KMS-11 (cell line): Measurements from ENCODE around the gene CILP2.

Experiments used
- H2AFZ ChIP-seq: fragments of 200-600 bp; sonication (generic); 2 replicates; pipeline ENCODE4 v1.6.1; 2016; ENCODE audit warnings: antibody characterized with exemption, mixed run types, low read depth
- H3K27ac ChIP-seq: fragments of 200-600 bp; sonication (generic); 2 replicates; pipeline ENCODE4 v1.6.1; 2016; ENCODE audit warnings: mild to moderate bottlenecking, mixed run types
- H3K27me3 ChIP-seq: fragments of 200-600 bp; sonication (generic); 2 replicates; pipeline ENCODE4 v1.6.1; 2017; ENCODE audit warnings: mild to moderate bottlenecking, low read depth, mixed run types, moderate library complexity; ENCODE audit not compliant: insufficient read depth
- H3K36me3 ChIP-seq: fragments of 200-600 bp; sonication (generic); 2 replicates; pipeline ENCODE4 v1.6.1; 2017; ENCODE audit warnings: mild to moderate bottlenecking, mixed run types; ENCODE audit not compliant: insufficient read depth
- H3K4me1 ChIP-seq: fragments of 200-600 bp; sonication (generic); 2 replicates; pipeline ENCODE4 v1.6.1; 2016; ENCODE audit warnings: mild to moderate bottlenecking, low read depth, mixed run types; ENCODE audit not compliant: poor library complexity, severe bottlenecking
- H3K4me2 ChIP-seq: fragments of 200-600 bp; sonication (generic); 2 replicates; pipeline ENCODE4 v1.7.0; 2016; ENCODE audit warnings: mild to moderate bottlenecking, mixed run types
- H3K4me3 ChIP-seq: fragments of 200-600 bp; sonication (generic); IDR thresholded peaks from 2 replicates; pipeline ENCODE4 v1.6.1; 2017; ENCODE audit warnings: low read depth, low read length, mixed read lengths; ENCODE audit not compliant: insufficient read depth
- H3K79me2 ChIP-seq: fragments of 200-600 bp; sonication (generic); 2 replicates; pipeline ENCODE4 v1.6.1; 2016; ENCODE audit warnings: low read depth, mixed run types; ENCODE audit not compliant: insufficient read depth
- H3K9ac ChIP-seq: fragments of 200-600 bp; sonication (generic); 2 replicates; pipeline ENCODE4 v1.6.1; 2016; ENCODE audit warnings: mild to moderate bottlenecking, mixed run types
- H4K20me1 ChIP-seq: fragments of 200-600 bp; sonication (generic); 2 replicates; pipeline ENCODE4 v1.6.1; 2016; ENCODE audit warnings: mild to moderate bottlenecking, mixed run types; ENCODE audit not compliant: insufficient read depth
- CTCF ChIP-seq: fragments of 200-600 bp; sonication (generic); conservative IDR thresholded peaks from 2 replicates; pipeline ENCODE4 v1.6.1; 2017; ENCODE audit warnings: low read depth, mild to moderate bottlenecking, antibody characterized with exemption, low read length, moderate library complexity, mixed read lengths

The CILP2 gene

GRCh38 chr19:19579533-19580361 is 41.7 kb downstream of the CILP2 start:
- Histone ChIP-seq H4K20me1 (no peaks in the 10 kb centered on the region), H3K4me1 (no peaks in the 10 kb centered on the region), H3K36me3 (no peaks in the 10 kb centered on the region), H3K27me3 (no peaks in the 10 kb centered on the region), H3K9ac (no peak overlapping the region), H3K4me3 (no peak overlapping the region), H3K4me2 (no peak overlapping the region), H3K27ac (no peak overlapping the region), H2AFZ (no peak overlapping the region), H3K79me2 (no peaks in the 10 kb centered on the region)
- no peak for TF ChIP-seq CTCF

GRCh38 chr19:19580418-19580817 is 42.4 kb downstream of the CILP2 start:
- H3K4me2 ChIP-seq = no peak overlapping the region
- H4K20me1 ChIP-seq = no peaks in the 10 kb centered on the region
- no peaks in the 10 kb centered on the region for H3K4me1 ChIP-seq
- no peak for TF ChIP-seq CTCF
- H3K27me3 ChIP-seq = no peaks in the 10 kb centered on the region
- no peak overlapping the region for H3K4me3 ChIP-seq
- H3K36me3 ChIP-seq = no peaks in the 10 kb centered on the region
- no peak overlapping the region for H3K27ac ChIP-seq
- no peak overlapping the region for H2AFZ ChIP-seq
- H3K9ac ChIP-seq = no peak overlapping the region
- no peaks in the 10 kb centered on the region for H3K79me2 ChIP-seq

GRCh38 chr19:19581391-19581790 is 43.3 kb downstream of the CILP2 start:
- Histone ChIP-seq H4K20me1 (no peaks in the 10 kb centered on the region), H2AFZ (no peak overlapping the region; the same call in 1 of the 2 replicates), H3K9ac (no peak overlapping the region), H3K4me3 (no peak overlapping the region), H3K4me2 (no peak overlapping the region), H3K36me3 (no peaks in the 10 kb centered on the region), H3K27me3 (no peaks in the 10 kb centered on the region), H3K27ac (no peak overlapping the region), H3K4me1 (no peaks in the 10 kb centered on the region), H3K79me2 (no peaks in the 10 kb centered on the region)
- TF ChIP-seq CTCF = no peak

- Histone ChIP-seq H2AFZ (no peak overlapping the region), H4K20me1 (no peaks in the 10 kb centered on the region), H3K79me2 (no peaks in the 10 kb centered on the region), H3K4me2 (no peak overlapping the region), H3K36me3 (no peaks in the 10 kb centered on the region), H3K4me3 (no peak overlapping the region), H3K9ac (no peak overlapping the region), H3K4me1 (no peaks in the 10 kb centered on the region), H3K27me3 (no peaks in the 10 kb centered on the region), H3K27ac (no peak overlapping the region)
- TF ChIP-seq CTCF = no peak
These were observed 44.4 kb downstream of the CILP2 start for GRCh38 chr19:19582471-19582870.
